Measurements from ENCODE around the gene QSER1.
"Not testable (repeated sequence)": the region's sequence is repeated elsewhere in the genome, so short reads cannot be mapped to it uniquely, and the experiment has no call there.

Gene QSER1

GRCh38 chr11:32891657-32892354, 805 bp upstream of the QSER1 start:
- no peak for DNase-seq

DNA sequence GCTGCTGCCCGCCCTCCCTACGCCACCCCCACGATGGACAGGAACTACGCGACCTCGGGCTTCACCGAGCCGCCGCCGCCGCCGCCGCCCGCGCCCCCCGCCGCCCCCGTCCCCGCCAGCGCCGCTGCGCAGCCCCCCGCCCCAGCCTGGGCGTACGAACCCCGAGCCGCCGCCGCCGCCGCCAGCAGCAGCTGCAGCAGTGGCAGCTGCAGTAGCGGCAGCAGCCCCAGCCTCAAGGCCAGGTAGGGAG, 407 bp downstream of the QSER1 start:
- no peak for DNase-seq

DNA sequence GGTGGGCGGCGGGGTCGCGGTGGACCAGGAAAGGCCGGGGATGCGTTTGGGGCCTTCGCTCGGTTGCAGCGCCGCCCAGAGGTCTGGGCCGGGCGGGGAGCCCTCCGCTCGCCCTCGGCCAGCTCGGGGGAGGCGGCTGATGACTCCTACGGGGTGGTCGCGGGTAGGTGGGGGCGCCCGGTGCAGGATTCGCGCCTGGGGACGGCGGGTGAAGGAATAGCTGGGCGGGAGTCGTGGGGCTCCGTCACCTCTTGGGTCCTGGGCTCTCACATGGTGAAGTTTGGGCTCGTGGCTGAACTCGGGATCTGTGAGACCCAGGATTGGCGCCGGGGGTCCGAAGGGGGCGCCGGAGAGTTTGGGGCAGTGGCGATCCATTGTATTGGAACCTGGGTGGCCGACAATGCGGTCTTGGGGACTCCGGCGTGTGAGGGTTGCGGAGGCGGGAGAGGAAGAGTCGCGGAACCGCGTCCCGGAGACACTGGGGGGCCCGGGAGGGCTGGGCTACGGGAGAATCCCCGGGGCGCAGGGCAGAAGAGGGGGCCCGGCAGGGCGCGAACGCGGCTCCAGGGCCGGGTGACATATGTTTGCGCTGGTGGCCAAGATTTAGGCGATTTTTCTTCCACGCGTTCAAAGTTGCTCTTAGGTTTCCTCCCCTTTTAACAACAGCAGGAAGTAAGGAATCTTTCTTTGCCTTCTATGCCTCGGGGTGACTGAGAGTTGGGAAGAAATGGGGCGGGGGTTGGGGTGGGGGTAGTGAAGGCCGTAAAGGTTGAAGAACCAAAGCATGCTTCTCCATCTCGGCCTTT, 935 bp downstream of the QSER1 start:
- DNase-seq, result peak; percentile 48

GRCh38 chr11:32894149-32894827, 1.7 kb downstream of the QSER1 start:
- peak; percentile 87 for DNase-seq

DNA sequence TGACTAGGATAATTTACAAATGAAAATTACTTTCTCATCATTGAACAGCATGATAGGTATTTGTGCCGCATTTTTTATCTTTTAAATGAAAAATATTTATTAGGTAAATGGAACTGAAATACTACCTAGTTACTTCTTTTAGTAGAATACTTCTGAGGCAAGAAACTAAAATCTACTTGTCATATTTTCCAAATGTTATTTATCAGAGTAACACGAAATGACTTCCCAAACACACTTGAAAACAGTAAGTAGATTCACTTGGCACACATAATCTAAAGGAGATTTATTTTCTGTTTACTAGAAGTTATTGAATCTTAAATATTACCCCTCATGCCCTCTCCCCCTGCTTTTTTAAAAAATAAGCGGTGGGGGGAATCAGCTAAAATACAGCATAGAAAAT, 2.3 kb downstream of the QSER1 start:
- no peak for DNase-seq

DNA sequence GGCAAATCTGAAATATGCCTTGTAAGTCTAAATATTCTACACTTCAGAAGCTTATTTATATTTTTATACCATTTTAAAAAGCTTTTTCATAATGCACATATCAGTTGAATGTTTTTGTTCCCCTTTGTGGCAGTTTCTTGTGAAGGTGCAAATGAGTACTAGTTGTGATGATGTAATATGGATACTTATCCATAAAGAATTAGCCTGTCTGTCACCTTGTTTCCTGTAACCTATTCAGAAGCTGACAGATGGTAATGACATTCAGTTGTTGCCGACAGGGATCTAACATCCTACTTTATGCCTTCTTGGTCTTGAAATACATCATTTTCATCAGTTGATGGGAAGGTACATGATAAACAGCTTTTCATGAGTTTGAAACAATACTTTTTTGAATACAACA, 2.9 kb downstream of the QSER1 start:
- DNase-seq, result peak; percentile 7

GRCh38 chr11:32897103-32897502, 4.5 kb downstream of the QSER1 start:
- DNase-seq, result no peak

GRCh38 chr11:32899438-32899837, 6.8 kb downstream of the QSER1 start:
- no peak for DNase-seq

DNA sequence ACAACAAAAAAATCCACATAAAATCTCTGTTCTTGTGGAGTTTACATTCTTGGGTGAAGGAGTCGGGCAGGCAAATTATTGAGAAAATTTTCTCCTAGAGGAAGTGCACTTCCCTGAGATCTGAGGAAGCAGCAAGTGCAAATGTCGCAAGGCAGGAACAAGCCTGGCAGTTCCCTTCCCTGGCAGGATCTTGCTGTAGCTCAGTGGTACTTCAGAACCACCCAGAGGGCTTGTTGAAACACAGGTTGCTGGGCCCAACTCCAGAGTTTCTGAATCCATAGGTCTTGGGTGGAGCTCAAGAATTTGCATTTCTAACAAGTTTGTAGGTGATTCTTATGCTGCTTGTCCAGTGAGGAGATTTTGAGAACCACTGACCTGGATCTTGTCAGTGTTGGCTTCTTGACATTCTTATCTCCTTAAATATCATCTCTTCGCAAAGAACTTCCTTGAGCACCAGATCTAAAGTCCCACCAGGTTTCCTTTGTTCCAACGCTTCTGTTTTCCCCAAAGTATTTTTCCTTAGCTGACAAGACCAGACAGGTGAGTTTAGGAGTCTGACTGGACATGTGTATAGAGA, 9.6 kb downstream of the QSER1 start:
- DNase-seq, result no peak

- DNase-seq, result no peak
These were observed 12.5 kb downstream of the QSER1 start for GRCh38 chr11:32905028-32905667.

- no peak for DNase-seq
These were observed 16.0 kb downstream of the QSER1 start for GRCh38 chr11:32908619-32909018.

DNA sequence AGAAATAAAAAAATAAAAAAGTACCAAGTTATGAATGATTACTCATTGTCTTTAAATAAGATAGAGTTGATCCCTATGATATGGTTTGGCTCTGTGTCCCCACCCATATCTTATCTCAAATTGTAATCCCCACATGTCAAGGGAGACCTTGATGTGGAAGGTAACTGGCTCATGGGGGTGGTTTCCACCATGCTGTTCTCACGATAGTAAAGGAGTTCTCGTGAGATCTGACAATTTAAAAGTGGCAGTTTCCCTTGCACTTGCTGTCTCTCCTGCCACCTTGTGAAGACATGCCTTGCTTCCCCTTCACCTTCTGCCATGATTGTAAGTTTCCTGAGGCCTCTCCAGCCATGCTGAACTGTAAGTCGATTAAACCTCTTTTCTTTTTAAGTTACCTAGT, 18.8 kb downstream of the QSER1 start:
- DNase-seq, result no peak

- no peak for DNase-seq
These were observed 20.8 kb downstream of the QSER1 start for GRCh38 chr11:32913445-32913844.

- no peak for DNase-seq
These were observed 23.8 kb downstream of the QSER1 start for GRCh38 chr11:32916361-32916760.

GRCh38 chr11:32916994-32917393, 24.4 kb downstream of the QSER1 start:
- DNase-seq, result no peak

DNA sequence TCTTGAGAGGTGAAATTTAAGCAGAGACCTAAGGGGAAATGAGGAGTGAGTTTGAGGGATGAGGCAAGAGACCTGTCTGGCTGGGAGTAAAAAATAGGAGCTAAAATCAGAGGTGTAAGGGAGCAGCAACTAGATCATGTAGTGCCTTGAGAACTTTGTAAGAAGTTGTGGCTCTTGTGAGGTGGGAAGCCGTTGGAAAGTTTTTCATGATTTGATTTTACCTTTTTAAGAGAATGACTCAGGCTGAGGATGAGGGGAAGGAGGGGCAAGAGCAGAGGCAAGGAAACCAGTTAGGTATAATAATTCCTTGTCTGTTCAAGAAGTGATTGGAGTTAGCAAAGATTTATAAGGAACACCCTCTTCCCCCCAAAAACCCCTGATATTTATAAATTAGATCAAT, 25.8 kb downstream of the QSER1 start:
- DNase-seq, result no peak

DNA sequence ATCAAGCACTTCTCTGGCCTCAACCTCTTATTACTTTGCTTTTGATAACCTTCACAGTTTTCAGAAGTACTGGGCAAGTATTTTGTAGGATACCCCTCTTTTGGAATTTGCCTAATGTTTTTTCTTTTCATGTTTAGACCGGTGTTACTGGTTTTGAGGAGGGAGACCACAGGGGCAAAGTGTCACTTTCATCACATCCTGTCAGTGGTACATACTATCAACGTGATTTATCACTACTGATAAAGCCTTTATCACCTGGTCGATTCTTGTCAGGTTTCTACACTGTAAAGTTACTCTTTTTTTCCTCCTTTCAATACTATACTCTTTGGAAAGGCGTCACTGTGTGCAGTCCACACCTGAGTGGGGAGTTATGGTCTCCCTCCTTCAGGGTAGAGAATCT, 26.7 kb downstream of the QSER1 start:
- no peak for DNase-seq

- no peak for DNase-seq
These were observed 28.0 kb downstream of the QSER1 start for GRCh38 chr11:32920570-32920969.

GRCh38 chr11:32921204-32921603, 28.6 kb downstream of the QSER1 start:
- DNase-seq, result no peak

GRCh38 chr11:32931606-32932005, 39.0 kb downstream of the QSER1 start:
- DNase-seq, result no peak

DNA sequence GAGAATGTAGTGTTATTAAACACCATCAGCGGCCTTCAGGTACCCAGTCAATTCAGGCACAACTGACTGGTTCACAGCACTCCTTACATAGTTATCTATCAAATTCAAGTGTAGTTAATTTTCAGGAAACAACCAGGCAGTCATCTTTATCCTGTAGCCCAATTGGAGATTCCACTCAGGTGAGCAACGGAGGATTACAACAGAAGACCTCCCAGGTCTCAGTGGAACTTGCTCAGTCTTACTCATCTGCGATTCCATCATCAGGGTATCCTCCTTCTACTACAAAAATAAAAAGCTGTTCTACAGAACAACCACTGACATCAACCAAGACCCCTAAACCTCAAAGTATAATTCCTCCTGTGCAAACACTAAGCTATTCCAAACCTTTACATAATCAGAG, 39.6 kb downstream of the QSER1 start:
- DNase-seq, result no peak

- DNase-seq, result no peak
These were observed 42.9 kb downstream of the QSER1 start for GRCh38 chr11:32935462-32936029.

GRCh38 chr11:32936178-32936577, 43.6 kb downstream of the QSER1 start:
- not testable (repeated sequence) for DNase-seq

All from NCI-H446 treated with DMSO at 0.1 percent for 48 hours (cell line).